HG03342 (cell line): Measurements from ENCODE around the gene DYRK4.
A peak's percentile ranks its signal among the peaks of the same experiment; 100 is the strongest.
"Not testable (repeated sequence)": the region's sequence is repeated elsewhere in the genome, so short reads cannot be mapped to it uniquely, and the experiment has no call there.

Source experiments
- ATAC-seq: cut with Tn5 transposase; IDR thresholded peaks from one replicate; pipeline ENCODE4 v1.9.1; 2021; ENCODE audit warnings: mild to moderate bottlenecking, moderate library complexity; ENCODE audit not compliant: unreplicated experiment

DYRK4 gene

GRCh38 chr12:4562034-4562657, at the start of gene DYRK4:
Gene DYRK4 (plus strand): TSS chr12:4562208. CDS start chr12:4562246, 38 bp downstream.
- ATAC-seq, result no peak

- no peak for ATAC-seq
Measured at GRCh38 chr12:4518106-4518728, 43.8 kb upstream of the DYRK4 start.

GRCh38 chr12:4523443-4523842, 38.6 kb upstream of the DYRK4 start:
- not testable (repeated sequence) for ATAC-seq

GRCh38 chr12:4526923-4527546, 35.0 kb upstream of the DYRK4 start:
- ATAC-seq, result no peak

- no peak for ATAC-seq
Measured at GRCh38 chr12:4530160-4530559, 31.8 kb upstream of the DYRK4 start.

GRCh38 chr12:4530982-4531586, 30.9 kb upstream of the DYRK4 start:
- ATAC-seq, result no peak

GRCh38 chr12:4535092-4535491, 26.9 kb upstream of the DYRK4 start:
- ATAC-seq, result no peak

GRCh38 chr12:4535871-4536270, 26.1 kb upstream of the DYRK4 start:
- no peak for ATAC-seq

GRCh38 chr12:4538207-4539160, 23.5 kb upstream of the DYRK4 start, which contains the start of gene RAD51AP1:
Gene RAD51AP1 (plus strand): TSS chr12:4538890. CDS start chr12:4538940, 50 bp downstream.
- ATAC-seq, result peak; percentile 90

- ATAC-seq, result no peak
Measured at GRCh38 chr12:4539167-4539870, 22.7 kb upstream of the DYRK4 start.

GRCh38 chr12:4540170-4540569, 21.8 kb upstream of the DYRK4 start:
- no peak for ATAC-seq

GRCh38 chr12:4540638-4541037, 21.4 kb upstream of the DYRK4 start:
- ATAC-seq, result no peak

- no peak for ATAC-seq
Measured at GRCh38 chr12:4545195-4545594, 16.8 kb upstream of the DYRK4 start.

GRCh38 chr12:4552191-4552590, 9.8 kb upstream of the DYRK4 start:
- ATAC-seq, result no peak

- no peak for ATAC-seq
Measured at GRCh38 chr12:4553943-4554342, 8.1 kb upstream of the DYRK4 start.

- ATAC-seq, result no peak
Measured at GRCh38 chr12:4555804-4556203, 6.2 kb upstream of the DYRK4 start.

- no peak for ATAC-seq
Measured at GRCh38 chr12:4556735-4557530, 5.1 kb upstream of the DYRK4 start.

GRCh38 chr12:4557586-4557985, 4.4 kb upstream of the DYRK4 start:
- no peak for ATAC-seq

GRCh38 chr12:4558171-4558570, 3.8 kb upstream of the DYRK4 start:
- ATAC-seq, result no peak
